ENCODE measurements around the gene ETS1. TPM values are rescaled to one million over a fixed set of nuclear protein-coding genes. Genes with fewer than 3 reads are reported as not detected.
A peak's percentile ranks its signal among the peaks of the same experiment; 100 is the strongest.

ETS1 gene
- total RNA-seq, 2 experiments from 2014 or later, result 579 to 590 TPM

DNA sequence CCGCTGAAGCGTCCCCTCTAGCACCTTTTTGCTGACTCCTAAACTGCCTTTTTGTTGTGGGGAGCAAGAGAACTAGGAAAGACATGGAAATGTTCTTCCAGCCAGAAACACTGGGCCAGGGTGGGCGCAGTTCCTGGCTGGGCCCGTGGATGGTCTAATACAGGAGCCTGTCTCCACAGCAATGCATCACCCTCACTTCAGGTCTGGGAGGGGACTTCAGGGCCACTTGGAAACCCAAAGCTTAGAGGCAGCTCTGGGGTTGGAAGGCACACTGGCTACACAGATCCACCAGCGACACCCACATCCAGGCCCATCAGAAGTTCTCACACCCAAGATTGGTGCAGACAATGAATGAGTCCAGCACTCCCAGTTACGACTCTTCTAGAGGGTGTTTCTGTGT lies 120.3 kb downstream of the ETS1 start:
- DNase-seq, result peak in 3 of 14 experiments; percentile 35 to 55 (median 51)
- CTCF ChIA-PET, result interaction anchor here (0.7 to 2.0 kb wide), 4 partner anchors 39 to 166 kb away, joined by 3 to 6 read pairs (median 3); no protein-coding TSS in a partner anchor
- no peaks in the 10 kb centered on the region for H3K27me3 Mint-ChIP-seq
- peaks cover 99% of the 10 kb centered on the region for H3K36me3 ChIP-seq (ENCODE audit: insufficient read depth, low read length)
- H3K4me3 Mint-ChIP-seq, result peak overlapping the region; percentile 82
- no peak for ATAC-seq (ENCODE audit: poor library complexity)
- peak overlapping the region; percentile 5 for H3K4me3 ChIP-seq (ENCODE audit: low read length)
- peaks cover 100% of the 10 kb centered on the region for H3K36me3 Mint-ChIP-seq (ENCODE audit: low read depth)
- no peaks in the 10 kb centered on the region for H3K9me3 Mint-ChIP-seq
- peaks cover 100% of the 10 kb centered on the region for H3K4me1 Mint-ChIP-seq (ENCODE audit: low read depth)
- POLR2A ChIA-PET, result interaction anchor here (0.6 to 23.3 kb wide), 8 partner anchors 7 to 179 kb away, joined by 3 to 476 read pairs (median 89); no protein-coding TSS in a partner anchor
- no peaks in the 10 kb centered on the region for H3K27me3 ChIP-seq (ENCODE audit: control insufficient read depth in 1 of 2, insufficient read depth in 2 of 2, low read length in 2 of 2)
- H3K27ac Mint-ChIP-seq, result peak overlapping the region; percentile 99
- H3K9me3 ChIP-seq (ENCODE audit: control insufficient read depth in 1 of 2, insufficient read depth in 1 of 2, low read length in 2 of 2), result no peaks in the 10 kb centered on the region
- peaks cover 94% of the 10 kb centered on the region for H3K4me1 ChIP-seq (ENCODE audit: insufficient read depth, low read length)
- H3K27ac ChIP-seq (ENCODE audit: low read depth in 1 of 2, low read length in 2 of 2), result peak overlapping the region; percentile 92 to 94
- TF ChIP-seq, protein P1, sequence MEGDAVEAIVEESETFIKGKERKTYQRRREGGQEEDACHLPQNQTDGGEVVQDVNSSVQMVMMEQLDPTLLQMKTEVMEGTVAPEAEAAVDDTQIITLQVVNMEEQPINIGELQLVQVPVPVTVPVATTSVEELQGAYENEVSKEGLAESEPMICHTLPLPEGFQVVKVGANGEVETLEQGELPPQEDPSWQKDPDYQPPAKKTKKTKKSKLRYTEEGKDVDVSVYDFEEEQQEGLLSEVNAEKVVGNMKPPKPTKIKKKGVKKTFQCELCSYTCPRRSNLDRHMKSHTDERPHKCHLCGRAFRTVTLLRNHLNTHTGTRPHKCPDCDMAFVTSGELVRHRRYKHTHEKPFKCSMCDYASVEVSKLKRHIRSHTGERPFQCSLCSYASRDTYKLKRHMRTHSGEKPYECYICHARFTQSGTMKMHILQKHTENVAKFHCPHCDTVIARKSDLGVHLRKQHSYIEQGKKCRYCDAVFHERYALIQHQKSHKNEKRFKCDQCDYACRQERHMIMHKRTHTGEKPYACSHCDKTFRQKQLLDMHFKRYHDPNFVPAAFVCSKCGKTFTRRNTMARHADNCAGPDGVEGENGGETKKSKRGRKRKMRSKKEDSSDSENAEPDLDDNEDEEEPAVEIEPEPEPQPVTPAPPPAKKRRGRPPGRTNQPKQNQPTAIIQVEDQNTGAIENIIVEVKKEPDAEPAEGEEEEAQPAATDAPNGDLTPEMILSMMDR (IDR thresholded peaks at IDR 0.05), result no peak
- intact Hi-C loops (cut with DNase I, micrococcal nuclease), result loop anchor here in 1 of 2 experiments (10.0 kb wide), 1 partner anchor 432 kb away; no protein-coding TSS in a partner anchor

- POLR2A ChIA-PET, result interaction anchor here (0.7 to 23.3 kb wide), 17 partner anchors 8 to 178 kb away, joined by 3 to 476 read pairs (median 6); no protein-coding TSS in a partner anchor
- peak overlapping the region; percentile 82 for H3K4me3 Mint-ChIP-seq
- CTCF ChIA-PET, result interaction anchor here (1.0 to 2.3 kb wide), 4 partner anchors 8 to 176 kb away, joined by 3 to 10 read pairs (median 4); no protein-coding TSS in a partner anchor
Measured at GRCh38 chr11:128465946-128466705, 121.2 kb downstream of the ETS1 start.

GRCh38 chr11:128465531-128465930 lies 121.8 kb downstream of the ETS1 start:
- Mint-ChIP-seq H3K36me3 (ENCODE audit: low read depth) (peaks cover 100% of the 10 kb centered on the region), H3K27ac (peak overlapping the region; percentile 99), H3K9me3 (no peaks in the 10 kb centered on the region), H3K4me1 (ENCODE audit: low read depth) (peaks cover 100% of the 10 kb centered on the region), H3K4me3 (peak overlapping the region; percentile 82), H3K27me3 (no peaks in the 10 kb centered on the region)
- Histone ChIP-seq H3K9me3 (ENCODE audit: control insufficient read depth in 1 of 2, insufficient read depth in 1 of 2, low read length in 2 of 2) (no peaks in the 10 kb centered on the region), H3K4me3 (ENCODE audit: low read length) (peak overlapping the region; percentile 26), H3K27ac (ENCODE audit: low read depth in 1 of 2, low read length in 2 of 2) (peak overlapping the region; percentile 92 to 94), H3K36me3 (ENCODE audit: insufficient read depth, low read length) (peaks cover 99% of the 10 kb centered on the region), H3K4me1 (ENCODE audit: insufficient read depth, low read length) (peaks cover 92% of the 10 kb centered on the region), H3K27me3 (ENCODE audit: control insufficient read depth in 1 of 2, insufficient read depth in 2 of 2, low read length in 2 of 2) (no peaks in the 10 kb centered on the region)
- ChIA-PET CTCF (interaction anchor here (0.9 to 2.3 kb wide), 8 partner anchors 8 to 175 kb away, joined by 3 to 10 read pairs (median 3); no protein-coding TSS in a partner anchor), POLR2A (interaction anchor here (0.7 to 23.3 kb wide), 28 partner anchors 8 to 177 kb away, joined by 3 to 476 read pairs (median 5); no protein-coding TSS in a partner anchor)
- ATAC-seq (ENCODE audit: poor library complexity), result peak; percentile 70
- intact Hi-C loops (cut with DNase I, micrococcal nuclease), result loop anchor here (1.0 to 10.0 kb wide), 7 partner anchors 10 to 431 kb away; no protein-coding TSS in a partner anchor
- TF ChIP-seq, protein P1 (IDR thresholded peaks at IDR 0.05), result no peak
- peak in 4 of 14 experiments; percentile 39 to 72 (median 68) for DNase-seq

More at GRCh38 chr11:128465946-128466705, 121.2 kb downstream of the ETS1 start:
- H3K4me3 ChIP-seq (ENCODE audit: low read length), result peak overlapping the region; percentile 26
- Mint-ChIP-seq H3K9me3 (no peaks in the 10 kb centered on the region), H3K36me3 (ENCODE audit: low read depth) (peaks cover 100% of the 10 kb centered on the region), H3K27ac (peak overlapping the region; percentile 99), H3K4me1 (ENCODE audit: low read depth) (peaks cover 100% of the 10 kb centered on the region), H3K27me3 (no peaks in the 10 kb centered on the region)
- intact Hi-C loops (cut with DNase I, micrococcal nuclease), result loop anchor here (1.0 to 10.0 kb wide), 7 partner anchors 9 to 431 kb away; no protein-coding TSS in a partner anchor
- TF ChIP-seq, protein P1 (IDR thresholded peaks at IDR 0.05), result no peak
- no peaks in the 10 kb centered on the region for H3K9me3 ChIP-seq (ENCODE audit: control insufficient read depth in 1 of 2, insufficient read depth in 1 of 2, low read length in 2 of 2)
- DNase-seq (peak in 5 of 14 experiments; percentile 48 to 58 (median 55)), ATAC-seq (ENCODE audit: poor library complexity) (no peak)
- H3K27ac ChIP-seq (ENCODE audit: low read depth in 1 of 2, low read length in 2 of 2), result peak overlapping the region; percentile 92 to 94
- peaks cover 99% of the 10 kb centered on the region for H3K36me3 ChIP-seq (ENCODE audit: insufficient read depth, low read length)
- H3K27me3 ChIP-seq (ENCODE audit: control insufficient read depth in 1 of 2, insufficient read depth in 2 of 2, low read length in 2 of 2), result no peaks in the 10 kb centered on the region
- H3K4me1 ChIP-seq (ENCODE audit: insufficient read depth, low read length), result peaks cover 93% of the 10 kb centered on the region
